ENCODE results near the gene CHMP2A. TPM values are rescaled to one million over a fixed set of nuclear protein-coding genes. Genes with fewer than 3 reads are reported as not detected.

Gene CHMP2A
- total RNA-seq, 1 donor from 2014 or later: 124 TPM

DNA sequence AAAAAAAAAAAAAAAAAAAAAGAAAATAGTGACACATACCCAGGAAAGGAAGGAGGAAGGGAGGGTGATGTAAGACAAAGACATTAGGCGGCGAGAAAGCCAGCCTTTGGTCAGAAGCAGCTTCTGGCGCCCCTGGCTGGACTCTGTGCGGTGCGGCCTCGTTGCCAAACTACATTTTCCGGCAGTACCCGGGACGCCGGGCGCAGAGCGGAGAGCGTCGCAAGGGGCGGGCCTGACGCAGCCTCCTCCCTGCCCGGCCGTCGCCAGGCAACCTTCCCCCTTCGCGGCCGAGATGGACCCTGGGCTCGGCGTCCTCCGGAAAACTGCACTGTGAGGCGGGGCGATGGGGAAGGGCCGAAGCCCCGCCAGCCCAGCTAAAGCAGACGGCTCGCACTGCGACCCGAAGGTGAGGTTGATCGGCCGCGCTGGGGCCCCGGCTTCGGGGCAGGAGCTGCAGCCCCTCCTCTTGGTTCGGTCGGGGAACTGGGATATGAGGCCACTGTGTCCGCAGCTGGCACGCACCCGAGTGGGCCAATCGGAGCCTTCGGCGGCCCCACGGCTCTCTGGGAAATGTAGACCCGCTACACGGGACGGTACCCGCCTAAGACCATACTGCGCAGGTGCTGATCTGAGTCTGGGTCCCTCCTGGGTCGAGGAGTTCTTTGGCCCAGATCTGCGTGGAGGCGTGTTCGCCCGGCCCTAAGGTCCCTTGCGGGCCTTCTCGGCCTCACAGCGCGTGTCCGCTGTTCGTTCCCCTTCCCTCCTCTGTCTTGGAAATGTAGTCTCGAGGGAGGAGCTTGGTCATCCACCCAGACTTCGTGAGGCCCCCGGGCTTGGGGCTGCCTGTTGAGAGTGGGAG lies 20.5 kb upstream of the CHMP2A start:
- Histone ChIP-seq H3K36me3 (peaks cover 7% of the 10 kb centered on the region), H3K4me3 (peak overlapping the region; percentile 80), H3K27me3 (ENCODE audit: low read depth) (no peaks in the 10 kb centered on the region), H3K27ac (replicated peaks) (peak overlapping the region; percentile 95), H3K4me1 (peaks cover 46% of the 10 kb centered on the region), H3K9me3 (replicated peaks) (no peaks in the 10 kb centered on the region)
- TF ChIP-seq, protein P1, sequence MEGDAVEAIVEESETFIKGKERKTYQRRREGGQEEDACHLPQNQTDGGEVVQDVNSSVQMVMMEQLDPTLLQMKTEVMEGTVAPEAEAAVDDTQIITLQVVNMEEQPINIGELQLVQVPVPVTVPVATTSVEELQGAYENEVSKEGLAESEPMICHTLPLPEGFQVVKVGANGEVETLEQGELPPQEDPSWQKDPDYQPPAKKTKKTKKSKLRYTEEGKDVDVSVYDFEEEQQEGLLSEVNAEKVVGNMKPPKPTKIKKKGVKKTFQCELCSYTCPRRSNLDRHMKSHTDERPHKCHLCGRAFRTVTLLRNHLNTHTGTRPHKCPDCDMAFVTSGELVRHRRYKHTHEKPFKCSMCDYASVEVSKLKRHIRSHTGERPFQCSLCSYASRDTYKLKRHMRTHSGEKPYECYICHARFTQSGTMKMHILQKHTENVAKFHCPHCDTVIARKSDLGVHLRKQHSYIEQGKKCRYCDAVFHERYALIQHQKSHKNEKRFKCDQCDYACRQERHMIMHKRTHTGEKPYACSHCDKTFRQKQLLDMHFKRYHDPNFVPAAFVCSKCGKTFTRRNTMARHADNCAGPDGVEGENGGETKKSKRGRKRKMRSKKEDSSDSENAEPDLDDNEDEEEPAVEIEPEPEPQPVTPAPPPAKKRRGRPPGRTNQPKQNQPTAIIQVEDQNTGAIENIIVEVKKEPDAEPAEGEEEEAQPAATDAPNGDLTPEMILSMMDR (IDR thresholded peaks at IDR 0.05; ENCODE audit: borderline replicate concordance): peak; percentile 18
- peak; percentile 92 for DNase-seq
- intact Hi-C loops (cut with micrococcal nuclease): no loop called here

DNA sequence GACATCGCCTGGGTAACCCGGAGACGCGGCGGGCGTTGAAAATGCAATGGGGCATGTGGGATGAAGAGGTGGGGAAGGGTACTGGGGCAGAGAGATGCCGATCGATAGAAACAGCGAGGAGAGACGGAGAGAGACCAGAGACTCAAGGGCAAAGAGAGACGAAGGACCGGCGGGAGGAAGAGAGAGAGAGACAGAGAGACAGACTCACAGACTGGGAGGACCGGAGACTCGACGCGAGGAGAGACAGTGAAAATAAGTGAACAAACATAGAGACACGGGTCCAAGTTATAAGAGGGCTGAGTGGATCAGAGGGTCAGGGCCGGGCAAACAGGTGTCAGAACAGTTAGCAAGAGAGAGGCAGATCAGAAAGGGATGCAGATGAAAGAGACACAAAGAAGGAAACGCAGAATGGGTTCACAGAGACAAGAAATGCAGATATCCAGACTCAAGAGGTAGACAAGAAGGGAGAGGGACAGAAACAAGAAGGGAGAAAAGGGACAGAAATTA lies 18.8 kb upstream of the CHMP2A start:
- H3K9me3 ChIP-seq (replicated peaks): no peaks in the 10 kb centered on the region
- TF ChIP-seq, protein P1 (IDR thresholded peaks at IDR 0.05; ENCODE audit: borderline replicate concordance): no peak
- peak overlapping the region; percentile 95 for H3K27ac ChIP-seq (replicated peaks)
- no peak for DNase-seq
- peak overlapping the region; percentile 80 for H3K4me3 ChIP-seq
- intact Hi-C loops (cut with micrococcal nuclease): no loop called here
- peaks cover 24% of the 10 kb centered on the region for H3K36me3 ChIP-seq
- peaks cover 46% of the 10 kb centered on the region for H3K4me1 ChIP-seq
- H3K27me3 ChIP-seq (ENCODE audit: low read depth): no peaks in the 10 kb centered on the region

DNA sequence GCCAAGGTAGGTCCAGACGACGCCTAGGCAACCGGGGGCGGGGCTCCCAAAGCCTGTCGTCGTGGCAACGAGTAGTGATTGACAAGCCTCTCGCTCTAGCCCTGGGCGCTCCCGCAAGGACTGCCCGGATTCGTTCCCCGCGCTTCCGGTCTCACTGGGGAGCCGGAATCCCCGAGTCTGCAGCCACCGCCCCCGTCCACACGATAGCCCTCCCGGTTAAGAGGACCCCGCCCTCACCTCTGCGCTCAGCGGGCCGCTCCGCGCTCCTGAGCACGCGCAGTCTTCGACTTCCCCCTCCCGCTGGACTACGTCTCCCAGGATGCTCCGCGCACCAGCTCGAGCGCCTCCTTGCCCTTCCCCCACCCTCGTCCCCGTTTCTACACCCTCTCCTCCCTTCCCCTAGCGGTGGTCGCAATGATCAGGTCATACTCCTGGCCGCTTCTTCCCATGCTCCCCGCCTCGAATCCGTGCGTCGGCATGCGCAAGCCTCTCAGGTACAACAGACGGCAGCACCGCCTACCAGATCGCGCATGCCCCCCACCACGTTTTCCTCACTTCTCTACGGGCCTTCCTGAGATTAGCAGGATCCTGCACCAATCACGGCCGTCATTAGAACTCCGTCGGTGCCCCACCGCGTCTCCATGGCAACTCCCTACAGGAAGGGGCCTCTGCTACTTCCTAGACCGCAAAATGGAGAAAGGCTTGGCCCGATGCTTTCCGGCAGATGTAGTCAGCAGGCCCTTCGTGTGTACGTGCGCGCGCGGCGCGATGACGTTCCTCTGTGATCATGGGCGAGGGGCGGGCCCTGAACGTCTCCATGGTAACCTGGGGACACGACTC lies 18.1 kb upstream of the CHMP2A start, which contains the start of gene MZF1:
Gene MZF1, minus strand, starts transcription at position 518 of the 840 bp plus-strand sequence. CDS start 1,946 bp downstream, outside the sequence.
- H3K36me3 ChIP-seq: peaks cover 27% of the 10 kb centered on the region
- DNase-seq: peak; percentile 99
- peaks cover 46% of the 10 kb centered on the region for H3K4me1 ChIP-seq
- peak within 1 kb of the TSS; percentile 80 for H3K4me3 ChIP-seq
- no peaks in the 10 kb centered on the region for H3K9me3 ChIP-seq (replicated peaks)
- H3K27ac ChIP-seq (replicated peaks): peak within 1 kb of the TSS; percentile 95
- TF ChIP-seq, protein P1 (IDR thresholded peaks at IDR 0.05; ENCODE audit: borderline replicate concordance): no peak
- intact Hi-C loops (cut with micrococcal nuclease): no loop called here
- H3K27me3 ChIP-seq (ENCODE audit: low read depth): no peaks in the 10 kb centered on the region

DNA sequence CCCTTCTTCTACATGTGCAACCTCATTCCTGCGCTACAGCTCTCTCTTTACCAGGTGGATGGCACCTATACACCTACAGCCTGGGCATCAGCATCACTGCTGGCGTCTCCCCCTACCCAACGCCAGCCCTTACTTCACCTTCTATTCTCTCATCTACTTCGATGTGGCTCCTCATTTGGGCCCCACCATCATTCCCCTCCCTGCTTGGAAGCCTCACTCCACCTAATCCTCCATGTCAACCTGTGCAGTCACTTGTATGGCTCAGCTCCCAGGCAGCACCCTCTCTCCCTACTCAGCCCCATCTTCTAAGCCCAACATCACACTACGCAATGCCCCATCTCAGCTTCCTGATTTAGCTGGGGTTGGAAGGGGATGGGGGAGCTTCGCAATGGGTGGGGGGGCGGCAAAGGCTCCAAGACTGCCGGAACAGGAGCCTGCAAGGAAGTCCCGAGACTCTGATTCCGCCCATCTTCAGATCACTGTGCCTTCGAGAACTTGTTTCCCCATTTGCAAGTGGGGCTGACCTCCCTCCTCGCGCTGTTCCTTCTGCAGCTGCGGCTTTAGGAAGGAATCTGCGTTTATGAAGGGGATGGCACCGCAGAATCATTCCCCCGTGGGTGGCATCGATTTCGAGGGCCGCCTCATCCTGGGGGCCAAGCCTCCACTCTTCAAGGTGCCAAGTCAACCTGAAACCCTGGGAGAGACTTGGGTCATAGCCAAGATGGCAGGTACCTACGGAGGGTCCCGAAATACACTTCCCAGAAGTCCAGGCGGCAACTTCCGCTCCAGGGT lies 17.3 kb upstream of the CHMP2A start:
- Histone ChIP-seq H3K27ac (replicated peaks) (peak overlapping the region; percentile 95), H3K36me3 (peaks cover 31% of the 10 kb centered on the region)

More for the DNA sequence above, 17.3 kb upstream of the CHMP2A start:
- intact Hi-C loops (cut with micrococcal nuclease): no loop called here
- H3K9me3 ChIP-seq (replicated peaks): no peaks in the 10 kb centered on the region
- H3K4me3 ChIP-seq: peak overlapping the region; percentile 80
- H3K27me3 ChIP-seq (ENCODE audit: low read depth): no peaks in the 10 kb centered on the region
- TF ChIP-seq, protein P1 (IDR thresholded peaks at IDR 0.05; ENCODE audit: borderline replicate concordance): no peak
- peaks cover 46% of the 10 kb centered on the region for H3K4me1 ChIP-seq
- DNase-seq: peak; percentile 13
